Erythroblast (primary cell): Measurements from ENCODE around the gene DACH1.

Experiments
- DNase-seq, 2 experiments: peaks; one replicate each; lab custom pipeline; 2025; lab: John Stamatoyannopoulos, UW
- GATA1 ChIP-seq: IDR thresholded peaks from 2 replicates; pipeline ENCODE4 v1.6.1; 2011; ENCODE audit warnings: low read depth, mild to moderate bottlenecking, control low read depth, low read length, moderate library complexity
- POLR2A ChIP-seq: IDR thresholded peaks from 2 replicates; pipeline ENCODE4 v1.6.1; 2011; ENCODE audit warnings: mild to moderate bottlenecking, low read length

The DACH1 gene

GRCh38 chr13:71702253-71702652, 164.8 kb downstream of the DACH1 start:
- no peak for DNase-seq
- TF ChIP-seq POLR2A (no peak), GATA1 (no peak)

GRCh38 chr13:71701741-71702140, 165.3 kb downstream of the DACH1 start:
- no peak for DNase-seq
- TF ChIP-seq GATA1 (no peak), POLR2A (no peak)

- TF ChIP-seq GATA1 (no peak), POLR2A (no peak)
- DNase-seq: no peak
Measured at GRCh38 chr13:71699342-71699741, 167.7 kb downstream of the DACH1 start.

GRCh38 chr13:71695662-71696061, 171.3 kb downstream of the DACH1 start:
- TF ChIP-seq POLR2A (no peak), GATA1 (no peak)
- DNase-seq: no peak

- DNase-seq: no peak
- TF ChIP-seq GATA1 (no peak), POLR2A (no peak)
Measured at GRCh38 chr13:71685072-71685471, 181.9 kb downstream of the DACH1 start.

GRCh38 chr13:71681901-71682613, 184.9 kb downstream of the DACH1 start:
- no peak for DNase-seq

GRCh38 chr13:71677124-71677523, 189.9 kb downstream of the DACH1 start:
- DNase-seq: no peak
- TF ChIP-seq POLR2A (no peak), GATA1 (no peak)

More at GRCh38 chr13:71681901-71682613, 184.9 kb downstream of the DACH1 start:
- TF ChIP-seq GATA1 (no peak), POLR2A (no peak)

- DNase-seq: no peak
- no peak for TF ChIP-seq POLR2A
- no peak for TF ChIP-seq GATA1
Measured at GRCh38 chr13:71672512-71672911, 194.5 kb downstream of the DACH1 start.

- DNase-seq: no peak
- TF ChIP-seq POLR2A (no peak), GATA1 (no peak)
Measured at GRCh38 chr13:71663431-71663830, 203.6 kb downstream of the DACH1 start.

GRCh38 chr13:71661921-71662320, 205.1 kb downstream of the DACH1 start:
- no peak for DNase-seq
- TF ChIP-seq POLR2A: no peak

GRCh38 chr13:71659404-71659803, 207.6 kb downstream of the DACH1 start:
- DNase-seq: no peak
- TF ChIP-seq GATA1: no peak
- TF ChIP-seq POLR2A: no peak

GRCh38 chr13:71645467-71645866, 221.5 kb downstream of the DACH1 start:
- no peak for TF ChIP-seq GATA1
- no peak for TF ChIP-seq POLR2A
- DNase-seq: no peak

GRCh38 chr13:71644579-71644978, 222.4 kb downstream of the DACH1 start:
- no peak for TF ChIP-seq POLR2A
- no peak for DNase-seq

- no peak for DNase-seq
- TF ChIP-seq GATA1 (no peak), POLR2A (no peak)
Measured at GRCh38 chr13:71643448-71643860, 223.6 kb downstream of the DACH1 start.

GRCh38 chr13:71638751-71639150, 228.3 kb downstream of the DACH1 start:
- no peak for DNase-seq

More at GRCh38 chr13:71638751-71639150, 228.3 kb downstream of the DACH1 start:
- TF ChIP-seq POLR2A (no peak), GATA1 (no peak)
